ENCODE measurements around the gene LOC128125822.

The LOC128125822 gene

DNA sequence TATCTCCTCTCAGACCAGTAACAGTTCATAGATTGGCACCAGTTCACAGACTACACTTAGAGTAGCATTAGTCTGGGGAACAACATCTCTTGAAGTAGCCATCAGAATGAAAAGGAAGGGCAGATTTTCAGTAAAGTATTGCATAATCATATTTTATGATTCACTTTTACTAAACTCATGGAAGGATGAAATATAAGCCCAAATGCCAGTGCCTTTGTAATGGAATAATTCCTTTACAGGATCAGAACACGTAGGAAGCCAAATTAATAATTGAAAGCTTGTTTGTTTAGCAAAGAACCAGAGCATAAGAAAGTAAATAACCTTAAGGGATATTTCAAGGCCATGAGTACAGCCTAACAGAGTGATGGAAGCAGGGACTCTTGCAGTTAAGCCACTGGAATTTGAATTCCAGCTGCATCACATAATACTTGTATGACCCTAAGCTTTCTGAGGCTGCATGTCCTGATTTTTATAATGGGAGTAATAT lies 11.4 kb upstream of the LOC128125822 start:
- TF ChIP-seq, protein P1, sequence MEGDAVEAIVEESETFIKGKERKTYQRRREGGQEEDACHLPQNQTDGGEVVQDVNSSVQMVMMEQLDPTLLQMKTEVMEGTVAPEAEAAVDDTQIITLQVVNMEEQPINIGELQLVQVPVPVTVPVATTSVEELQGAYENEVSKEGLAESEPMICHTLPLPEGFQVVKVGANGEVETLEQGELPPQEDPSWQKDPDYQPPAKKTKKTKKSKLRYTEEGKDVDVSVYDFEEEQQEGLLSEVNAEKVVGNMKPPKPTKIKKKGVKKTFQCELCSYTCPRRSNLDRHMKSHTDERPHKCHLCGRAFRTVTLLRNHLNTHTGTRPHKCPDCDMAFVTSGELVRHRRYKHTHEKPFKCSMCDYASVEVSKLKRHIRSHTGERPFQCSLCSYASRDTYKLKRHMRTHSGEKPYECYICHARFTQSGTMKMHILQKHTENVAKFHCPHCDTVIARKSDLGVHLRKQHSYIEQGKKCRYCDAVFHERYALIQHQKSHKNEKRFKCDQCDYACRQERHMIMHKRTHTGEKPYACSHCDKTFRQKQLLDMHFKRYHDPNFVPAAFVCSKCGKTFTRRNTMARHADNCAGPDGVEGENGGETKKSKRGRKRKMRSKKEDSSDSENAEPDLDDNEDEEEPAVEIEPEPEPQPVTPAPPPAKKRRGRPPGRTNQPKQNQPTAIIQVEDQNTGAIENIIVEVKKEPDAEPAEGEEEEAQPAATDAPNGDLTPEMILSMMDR (conservative IDR thresholded peaks at IDR 0.05; ENCODE audit: low read depth, low read length) = no peak
- no peak for TF ChIP-seq EZH2 (IDR thresholded peaks at IDR 0.05; ENCODE audit: borderline replicate concordance, low read depth, low read length, poor library complexity, severe bottlenecking)
- Histone ChIP-seq H3K27ac (ENCODE audit: low read depth, low read length, poor library complexity, severe bottlenecking) (no peak overlapping the region), H3K9me3 (ENCODE audit: low read depth, low read length, poor library complexity, severe bottlenecking) (no peaks in the 10 kb centered on the region), H3K4me3 (ENCODE audit: low read depth, low read length, poor library complexity, severe bottlenecking) (no peak overlapping the region), H3K36me3 (ENCODE audit: insufficient read depth, low read length, poor library complexity, severe bottlenecking) (no peaks in the 10 kb centered on the region), H3K27me3 (replicated peaks; ENCODE audit: insufficient read depth, low read depth, low read length, poor library complexity) (no peaks in the 10 kb centered on the region), H3K4me1 (ENCODE audit: insufficient read depth, low read length, poor library complexity, severe bottlenecking) (no peaks in the 10 kb centered on the region)
- ChIA-PET CTCF (no interaction called here), POLR2A (ENCODE audit: low non-redundant PET) (no interaction called here)
- intact Hi-C loops (cut with micrococcal nuclease; ENCODE audit: unreplicated experiment) = no loop called here
- no TSS peak for BruUV-seq (replicated peaks)
- no peak for DNase-seq (ENCODE audit: low spot score)

DNA sequence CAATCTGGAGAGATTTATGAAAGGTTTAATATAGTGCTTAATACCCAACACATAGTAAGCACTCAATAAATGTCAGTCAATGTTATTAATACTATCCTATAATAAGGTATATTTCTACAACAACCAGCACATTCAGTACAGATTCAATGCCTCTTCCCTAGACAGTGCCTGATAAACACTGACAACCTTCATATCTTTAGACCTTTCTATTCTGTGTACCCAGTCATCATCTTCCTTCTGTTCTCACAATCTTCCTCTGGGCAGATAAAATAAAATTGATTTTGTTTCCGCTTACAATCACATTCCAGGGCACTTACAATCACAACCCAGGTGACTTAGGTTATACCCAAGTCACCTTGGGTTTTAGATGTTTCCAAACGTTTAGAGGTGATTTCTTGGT lies 11.0 kb upstream of the LOC128125822 start:
- BruUV-seq (replicated peaks) = no TSS peak
- POLR2A ChIA-PET (ENCODE audit: low non-redundant PET) = no interaction called here

DNA sequence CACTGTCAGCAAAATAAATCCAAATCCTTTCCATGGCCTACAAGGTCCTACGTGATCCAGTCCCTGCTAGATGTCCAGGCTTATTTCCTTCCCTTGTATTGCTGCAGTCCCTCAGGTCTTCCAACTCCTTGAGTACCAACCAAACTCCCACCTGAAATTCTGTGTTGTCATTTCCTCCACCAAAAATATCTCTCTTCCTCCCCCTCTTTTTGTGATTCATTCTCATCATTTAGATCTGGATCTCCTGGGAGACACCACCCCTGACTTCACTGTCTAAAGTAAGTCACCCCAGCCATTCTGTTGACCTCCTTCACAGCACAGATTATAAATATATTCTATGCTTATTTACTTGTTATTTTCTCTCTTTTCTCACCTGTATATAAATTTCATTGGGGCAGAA lies 9.0 kb upstream of the LOC128125822 start:
- Histone ChIP-seq H3K4me3 (ENCODE audit: low read depth, low read length, poor library complexity, severe bottlenecking) (no peak overlapping the region), H3K9me3 (ENCODE audit: low read depth, low read length, poor library complexity, severe bottlenecking) (no peaks in the 10 kb centered on the region), H3K4me1 (ENCODE audit: insufficient read depth, low read length, poor library complexity, severe bottlenecking) (no peaks in the 10 kb centered on the region), H3K27me3 (replicated peaks; ENCODE audit: insufficient read depth, low read depth, low read length, poor library complexity) (no peaks in the 10 kb centered on the region), H3K36me3 (ENCODE audit: insufficient read depth, low read length, poor library complexity, severe bottlenecking) (no peaks in the 10 kb centered on the region), H3K27ac (ENCODE audit: low read depth, low read length, poor library complexity, severe bottlenecking) (no peak overlapping the region)
- CTCF ChIA-PET = no interaction called here
- DNase-seq (ENCODE audit: low spot score) = no peak
- no peak for TF ChIP-seq EZH2 (IDR thresholded peaks at IDR 0.05; ENCODE audit: borderline replicate concordance, low read depth, low read length, poor library complexity, severe bottlenecking)
- TF ChIP-seq, protein P1 (conservative IDR thresholded peaks at IDR 0.05; ENCODE audit: low read depth, low read length) = no peak
- intact Hi-C loops (cut with micrococcal nuclease; ENCODE audit: unreplicated experiment) = no loop called here
- no TSS peak for BruUV-seq (replicated peaks)
- POLR2A ChIA-PET (ENCODE audit: low non-redundant PET) = no interaction called here

More for the DNA sequence above, 11.0 kb upstream of the LOC128125822 start:
- intact Hi-C loops (cut with micrococcal nuclease; ENCODE audit: unreplicated experiment) = no loop called here
- H3K36me3 ChIP-seq (ENCODE audit: insufficient read depth, low read length, poor library complexity, severe bottlenecking) = no peaks in the 10 kb centered on the region
- H3K27me3 ChIP-seq (replicated peaks; ENCODE audit: insufficient read depth, low read depth, low read length, poor library complexity) = no peaks in the 10 kb centered on the region
- no peak for DNase-seq (ENCODE audit: low spot score)
- no peak overlapping the region for H3K4me3 ChIP-seq (ENCODE audit: low read depth, low read length, poor library complexity, severe bottlenecking)
- TF ChIP-seq EZH2 (IDR thresholded peaks at IDR 0.05; ENCODE audit: borderline replicate concordance, low read depth, low read length, poor library complexity, severe bottlenecking) = no peak
- TF ChIP-seq, protein P1 (conservative IDR thresholded peaks at IDR 0.05; ENCODE audit: low read depth, low read length) = no peak
- CTCF ChIA-PET = no interaction called here
- H3K9me3 ChIP-seq (ENCODE audit: low read depth, low read length, poor library complexity, severe bottlenecking) = no peaks in the 10 kb centered on the region
- no peak overlapping the region for H3K27ac ChIP-seq (ENCODE audit: low read depth, low read length, poor library complexity, severe bottlenecking)
- H3K4me1 ChIP-seq (ENCODE audit: insufficient read depth, low read length, poor library complexity, severe bottlenecking) = no peaks in the 10 kb centered on the region

All from A673 (cell line).